H9 (cell line): ENCODE measurements around the gene ANKS1B. TPM values are rescaled to one million over a fixed set of nuclear protein-coding genes. Genes with fewer than 3 reads are reported as not detected.

Source experiments
- DNase-seq: peaks from one replicate; pipeline ENCODE4 v3.0.0-alpha.2; 2017
- H2AFZ ChIP-seq: one replicate; pipeline ENCODE4 v1.6.1; 2013; ENCODE audit warnings: mild to moderate bottlenecking, low read length, control low read depth, moderate library complexity
- H2AK5ac ChIP-seq: 2 replicates; pipeline ENCODE4 v1.6.1; 2013; ENCODE audit warnings: low read length, control low read depth, mixed read lengths; ENCODE audit not compliant: insufficient read length
- H2BK120ac ChIP-seq: one replicate; pipeline ENCODE4 v1.6.1; 2013; ENCODE audit warnings: low read depth, mild to moderate bottlenecking, low read length, control low read depth, inconsistent platforms; ENCODE audit not compliant: poor library complexity, severe bottlenecking
- H2BK12ac ChIP-seq: 2 replicates; pipeline ENCODE4 v1.6.1; 2013; ENCODE audit warnings: low read length, control low read depth, mixed read lengths, low read depth; ENCODE audit not compliant: insufficient read length
- H2BK15ac ChIP-seq: 2 replicates; pipeline ENCODE4 v1.6.1; 2013; ENCODE audit warnings: low read depth, low read length, control low read depth
- H2BK20ac ChIP-seq: one replicate; pipeline ENCODE4 v1.6.1; 2013; ENCODE audit warnings: low read depth, mild to moderate bottlenecking, low read length, control low read depth, inconsistent platforms; ENCODE audit not compliant: poor library complexity, severe bottlenecking
- H2BK5ac ChIP-seq: 2 replicates; pipeline ENCODE4 v1.6.1; 2013; ENCODE audit warnings: low read length, control low read depth, mixed read lengths; ENCODE audit not compliant: insufficient read length
- H3K14ac ChIP-seq: 2 replicates; pipeline ENCODE4 v1.6.1; 2013; ENCODE audit warnings: low read length, control low read depth; ENCODE audit not compliant: insufficient read depth
- H3K18ac ChIP-seq: 2 replicates; pipeline ENCODE4 v1.6.1; 2013; ENCODE audit warnings: low read depth, mild to moderate bottlenecking, mixed read lengths, low read length, control low read depth; ENCODE audit not compliant: insufficient read length
- H3K23ac ChIP-seq: 2 replicates; pipeline ENCODE4 v1.6.1; 2013; ENCODE audit warnings: low read length, control low read depth, mixed read lengths, low read depth; ENCODE audit not compliant: insufficient read length
- H3K23me2 ChIP-seq: 2 replicates; pipeline ENCODE4 v1.6.1; 2013; ENCODE audit warnings: low read depth, mild to moderate bottlenecking, mixed read lengths, low read length, control low read depth; ENCODE audit not compliant: insufficient read length, poor library complexity, severe bottlenecking
- H3K27ac ChIP-seq: 2 replicates; pipeline ENCODE4 v1.5.1; 2013; ENCODE audit warnings: low read length, control low read depth, mixed read lengths, low read depth; ENCODE audit not compliant: insufficient read length
- H3K27me3 ChIP-seq: 2 replicates; pipeline ENCODE4 v1.6.1; 2013; ENCODE audit warnings: low read length, control low read depth, inconsistent platforms; ENCODE audit not compliant: insufficient read depth
- H3K4ac ChIP-seq: 2 replicates; pipeline ENCODE4 v1.6.1; 2013; ENCODE audit warnings: low read depth, mild to moderate bottlenecking, control low read depth, inconsistent platforms, low read length, moderate library complexity
- H3K4me1 ChIP-seq: 2 replicates; pipeline ENCODE4 v1.6.1; 2013; ENCODE audit warnings: low read length, control low read depth, inconsistent platforms; ENCODE audit not compliant: insufficient read depth
- H3K4me2 ChIP-seq: 2 replicates; pipeline ENCODE4 v1.6.1; 2013; ENCODE audit warnings: low read length, control low read depth, mixed read lengths; ENCODE audit not compliant: insufficient read length, insufficient read depth
- H3K56ac ChIP-seq: 2 replicates; pipeline ENCODE4 v1.6.1; 2013; ENCODE audit warnings: low read depth, mild to moderate bottlenecking, mixed read lengths, low read length, control low read depth; ENCODE audit not compliant: insufficient read length
- H3K79me1 ChIP-seq: 2 replicates; pipeline ENCODE4 v1.6.1; 2013; ENCODE audit warnings: low read depth, mild to moderate bottlenecking, moderate library complexity, low read length, control low read depth, inconsistent platforms; ENCODE audit not compliant: insufficient read depth, poor library complexity, severe bottlenecking
- H3K79me2 ChIP-seq: 2 replicates; pipeline ENCODE4 v1.6.1; 2013; ENCODE audit warnings: low read length, control low read depth, inconsistent platforms; ENCODE audit not compliant: insufficient read depth
- H3K9ac ChIP-seq: 2 replicates; pipeline ENCODE4 v1.6.1; 2013; ENCODE audit warnings: low read length, control low read depth, mixed read lengths; ENCODE audit not compliant: insufficient read length; ENCODE audit errors: extremely low read depth
- H3K9me3 ChIP-seq: one replicate; pipeline ENCODE4 v1.6.1; 2013; ENCODE audit warnings: low read depth, low read length, inconsistent platforms; ENCODE audit not compliant: control insufficient read depth
- H3T11ph ChIP-seq: one replicate; pipeline ENCODE4 v1.6.1; 2013; ENCODE audit warnings: mild to moderate bottlenecking, low read length, control low read depth, inconsistent platforms
- H4K20me1 ChIP-seq: one replicate; pipeline ENCODE4 v1.6.1; 2013; ENCODE audit not compliant: control insufficient read depth, insufficient read length, insufficient read depth
- H4K5ac ChIP-seq: 2 replicates; pipeline ENCODE4 v1.6.1; 2013; ENCODE audit warnings: low read depth, mild to moderate bottlenecking, mixed read lengths, low read length, control low read depth; ENCODE audit not compliant: insufficient read length
- H4K8ac ChIP-seq: replicated peaks from 2 replicates; pipeline ENCODE4 v1.6.1; 2013; ENCODE audit warnings: low read length, control low read depth, mixed read lengths, low read depth; ENCODE audit not compliant: insufficient read length
- H4K91ac ChIP-seq: 2 replicates; pipeline ENCODE4 v1.6.1; 2013; ENCODE audit warnings: low read depth, mild to moderate bottlenecking, moderate library complexity, mixed read lengths, low read length, control low read depth; ENCODE audit not compliant: insufficient read length
- H3K27ac Mint-ChIP-seq, 3 experiments: 2 replicates in 2 of 3; 3 replicates in 1 of 3; pipeline ENCODE4 v1.8.0; 2020 to 2021; ENCODE audit warnings: mixed read lengths in 3 of 3, mild to moderate bottlenecking in 1 of 3, moderate library complexity in 1 of 3
- H3K27me3 Mint-ChIP-seq: 2 replicates; pipeline ENCODE4 v1.8.0; 2021; ENCODE audit warnings: low read depth, mild to moderate bottlenecking, moderate library complexity, mixed read lengths
- H3K36me3 Mint-ChIP-seq, 3 experiments: 2 replicates in 2 of 3; 3 replicates in 1 of 3; pipeline ENCODE4 v1.8.0; 2020 to 2021; ENCODE audit warnings: low read depth in 3 of 3, mixed read lengths in 3 of 3; ENCODE audit not compliant: insufficient read depth in 1 of 3
- H3K4me1 Mint-ChIP-seq, 2 experiments: 2 replicates each; pipeline ENCODE4 v1.8.0; 2020; ENCODE audit warnings: mixed read lengths in 2 of 2
- H3K4me3 Mint-ChIP-seq, 2 experiments: 2 replicates in 1 of 2; 3 replicates in 1 of 2; pipeline ENCODE4 v1.8.0; 2020 to 2021; ENCODE audit warnings: mild to moderate bottlenecking in 2 of 2, mixed read lengths in 2 of 2, moderate library complexity in 1 of 2
- H3K9me3 Mint-ChIP-seq, 2 experiments: 2 replicates in 1 of 2; 3 replicates in 1 of 2; pipeline ENCODE4 v1.8.0; 2020; ENCODE audit warnings: mild to moderate bottlenecking in 2 of 2, mixed read lengths in 2 of 2, moderate library complexity in 1 of 2
- total RNA-seq: library from RNA; stranded (reverse); gene quantifications from 2 replicates; pipeline ENCODE4 v1.2.1, GENCODE V29; 2021
- TF ChIP-seq, protein P1 (sequence below): fragments of 200-600 bp; sonication (generic); conservative IDR thresholded peaks from 3 replicates; pipeline ENCODE4 v1.8.0; 2021; ENCODE audit warnings: antibody characterized with exemption, mild to moderate bottlenecking

Gene ANKS1B
- total RNA-seq, 1 experiment from 2014 or later, result 4.1 TPM

DNA sequence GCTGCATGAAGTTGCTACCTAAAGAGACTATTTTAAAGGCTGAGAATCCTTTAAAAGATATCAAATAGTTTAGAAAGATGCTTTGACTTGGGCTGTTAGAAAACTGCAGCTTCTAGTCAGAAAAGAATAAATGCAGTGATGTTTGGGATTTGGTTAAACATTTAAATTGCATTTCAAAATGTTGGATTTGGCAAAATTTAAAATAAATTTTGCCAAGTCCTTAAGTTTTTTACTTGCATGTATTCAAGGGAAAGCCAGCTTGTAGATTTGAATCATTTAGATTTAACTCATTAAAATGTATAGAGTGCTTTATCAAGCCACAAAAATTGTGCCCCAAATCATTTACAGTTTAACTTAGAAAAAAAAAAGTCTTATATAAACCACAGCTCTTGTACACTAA is 109.7 kb downstream of the ANKS1B start:
- no peak overlapping the region for H4K91ac ChIP-seq
- H2AK5ac ChIP-seq, result no peak overlapping the region
- no peaks in the 10 kb centered on the region for H3K79me2 ChIP-seq
- Mint-ChIP-seq H3K27me3 (no peaks in the 10 kb centered on the region), H3K9me3 (no peaks in the 10 kb centered on the region), H3K36me3 (no peaks in the 10 kb centered on the region), H3K4me1 (0 out of 4 replicates have a peak, but pooled peaks cover 0 to 3% of the 10 kb centered on the region in 2 experiments), H3K4me3 (no peak overlapping the region), H3K27ac (no peak overlapping the region)
- no peak overlapping the region for H2AFZ ChIP-seq
- no peak overlapping the region for H4K5ac ChIP-seq
- TF ChIP-seq, protein P1, sequence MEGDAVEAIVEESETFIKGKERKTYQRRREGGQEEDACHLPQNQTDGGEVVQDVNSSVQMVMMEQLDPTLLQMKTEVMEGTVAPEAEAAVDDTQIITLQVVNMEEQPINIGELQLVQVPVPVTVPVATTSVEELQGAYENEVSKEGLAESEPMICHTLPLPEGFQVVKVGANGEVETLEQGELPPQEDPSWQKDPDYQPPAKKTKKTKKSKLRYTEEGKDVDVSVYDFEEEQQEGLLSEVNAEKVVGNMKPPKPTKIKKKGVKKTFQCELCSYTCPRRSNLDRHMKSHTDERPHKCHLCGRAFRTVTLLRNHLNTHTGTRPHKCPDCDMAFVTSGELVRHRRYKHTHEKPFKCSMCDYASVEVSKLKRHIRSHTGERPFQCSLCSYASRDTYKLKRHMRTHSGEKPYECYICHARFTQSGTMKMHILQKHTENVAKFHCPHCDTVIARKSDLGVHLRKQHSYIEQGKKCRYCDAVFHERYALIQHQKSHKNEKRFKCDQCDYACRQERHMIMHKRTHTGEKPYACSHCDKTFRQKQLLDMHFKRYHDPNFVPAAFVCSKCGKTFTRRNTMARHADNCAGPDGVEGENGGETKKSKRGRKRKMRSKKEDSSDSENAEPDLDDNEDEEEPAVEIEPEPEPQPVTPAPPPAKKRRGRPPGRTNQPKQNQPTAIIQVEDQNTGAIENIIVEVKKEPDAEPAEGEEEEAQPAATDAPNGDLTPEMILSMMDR, result no peak
- no peak overlapping the region for H2BK120ac ChIP-seq
- H3K23me2 ChIP-seq, result no peaks in the 10 kb centered on the region
- no peak overlapping the region for H3K23ac ChIP-seq
- no peak overlapping the region for H3T11ph ChIP-seq
- no peaks in the 10 kb centered on the region for H3K79me1 ChIP-seq
- no peak overlapping the region for H2BK12ac ChIP-seq
- no peak overlapping the region for H3K4me2 ChIP-seq
- no peak overlapping the region for H3K4ac ChIP-seq
- H3K27me3 ChIP-seq, result no peaks in the 10 kb centered on the region
- no peak overlapping the region for H2BK5ac ChIP-seq
- no peak overlapping the region for H2BK20ac ChIP-seq
- no peak overlapping the region for H3K56ac ChIP-seq
- no peak for DNase-seq
- H4K8ac ChIP-seq, result no peak overlapping the region
- no peak overlapping the region for H3K27ac ChIP-seq
- H3K18ac ChIP-seq, result no peak overlapping the region
- H3K9me3 ChIP-seq, result no peaks in the 10 kb centered on the region
- H3K4me1 ChIP-seq, result no peaks in the 10 kb centered on the region; the same call in 1 of the 2 replicates
- no peak overlapping the region for H2BK15ac ChIP-seq
- H4K20me1 ChIP-seq, result no peaks in the 10 kb centered on the region
- H3K14ac ChIP-seq, result no peak overlapping the region
- H3K9ac ChIP-seq, result no peak overlapping the region
